ENCODE measurements around the gene SLC39A11. TPM values are rescaled to one million over a fixed set of nuclear protein-coding genes. Genes with fewer than 3 reads are reported as not detected.

The SLC39A11 gene
- total and polyA plus RNA-seq, 4 donors = 18.9 to 44.9 (median 28.2) TPM

- H3K9ac ChIP-seq (ENCODE audit: low read depth in 1 of 2, low read length in 2 of 2) = no peak overlapping the region
- no peak overlapping the region for H3K27ac ChIP-seq (ENCODE audit: low read depth in 1 of 2, low read length in 2 of 2)
- H3K9me3 ChIP-seq (ENCODE audit: control insufficient read depth in 4 of 4, low read length in 3 of 4) = no peaks in the 10 kb centered on the region
- H3K4me1 ChIP-seq (ENCODE audit: control insufficient read depth in 4 of 4, insufficient read depth in 4 of 4, low read length in 3 of 4) = peaks cover 0 to 2% (median under 1%) of the 10 kb centered on the region in 4 donors
- H3K36me3 ChIP-seq (ENCODE audit: control insufficient read depth in 4 of 4, insufficient read depth in 3 of 4, low read depth in 1 of 4, low read length in 3 of 4) = no peaks in the 10 kb centered on the region
- 94% methylated on average over 6 of the region's 6 CpGs for WGBS
- H3K27me3 ChIP-seq (ENCODE audit: control insufficient read depth in 4 of 4, insufficient read depth in 4 of 4, low read length in 3 of 4) = no peaks in the 10 kb centered on the region
- no peak overlapping the region for H3K4me3 ChIP-seq (ENCODE audit: low read depth in 1 of 3, low read length in 3 of 3)
- DNase-seq (ENCODE audit: low spot score) = no peak
- no peak for TF ChIP-seq EGR1 (IDR thresholded peaks at IDR 0.05; ENCODE audit: low read depth in 2 of 2)
- no peak for TF ChIP-seq GABPA (IDR thresholded peaks at IDR 0.05 in 1 of 2, conservative IDR thresholded peaks at IDR 0.05 in 1 of 2)
- no peak for TF ChIP-seq JUND (IDR thresholded peaks at IDR 0.05)
- no peak for TF ChIP-seq MAX (IDR thresholded peaks at IDR 0.05)
- TF ChIP-seq CTCF (IDR thresholded peaks at IDR 0.05; ENCODE audit: low read depth, low read length, missing input control) = no peak
- TF ChIP-seq SP1 (IDR thresholded peaks at IDR 0.05) = no peak
- no peak for TF ChIP-seq NR2F2 (IDR thresholded peaks at IDR 0.05)
- TF ChIP-seq YY1 (IDR thresholded peaks at IDR 0.05) = no peak
- TF ChIP-seq HNF4A (conservative IDR thresholded peaks at IDR 0.05) = no peak
- no peak for TF ChIP-seq RAD21 (IDR thresholded peaks at IDR 0.05)
- no peak for TF ChIP-seq TAF1 (conservative IDR thresholded peaks at IDR 0.05)
- TF ChIP-seq FOXA1 (IDR thresholded peaks at IDR 0.05) = no peak
- TF ChIP-seq ATF3 (IDR thresholded peaks at IDR 0.05) = no peak
- no peak for TF ChIP-seq REST (IDR thresholded peaks at IDR 0.05)
These were observed 338.0 kb downstream of the SLC39A11 start for GRCh38 chr17:72754513-72754912.

GRCh38 chr17:72751746-72752145 lies 340.7 kb downstream of the SLC39A11 start:
- 92% methylated on average over 5 of the region's 5 CpGs for WGBS
- H3K27ac ChIP-seq (ENCODE audit: low read depth in 1 of 2, low read length in 2 of 2) = no peak overlapping the region
- H3K9me3 ChIP-seq (ENCODE audit: control insufficient read depth in 4 of 4, low read length in 3 of 4) = no peaks in the 10 kb centered on the region
- DNase-seq (ENCODE audit: low spot score) = no peak
- no peaks in the 10 kb centered on the region for H3K27me3 ChIP-seq (ENCODE audit: control insufficient read depth in 4 of 4, insufficient read depth in 4 of 4, low read length in 3 of 4)
- H3K36me3 ChIP-seq (ENCODE audit: control insufficient read depth in 4 of 4, insufficient read depth in 3 of 4, low read depth in 1 of 4, low read length in 3 of 4) = no peaks in the 10 kb centered on the region
- no peak overlapping the region for H3K4me3 ChIP-seq (ENCODE audit: low read depth in 1 of 3, low read length in 3 of 3)
- no peak overlapping the region for H3K9ac ChIP-seq (ENCODE audit: low read depth in 1 of 2, low read length in 2 of 2)
- H3K4me1 ChIP-seq (ENCODE audit: control insufficient read depth in 4 of 4, insufficient read depth in 4 of 4, low read length in 3 of 4) = peaks cover 0 to 4% (median 2%) of the 10 kb centered on the region in 4 donors
- TF ChIP-seq SP1 (IDR thresholded peaks at IDR 0.05) (no peak), ZBTB33 (IDR thresholded peaks at IDR 0.05) (no peak)
